Sigmoid colon (tissue), 4 donors: Measurements from ENCODE around the gene NRXN3.

Experiments used
- CTCF ChIP-seq, 4 experiments: fragments of 450-650 bp in 3 of 4; fragments of 200-600 bp in 1 of 4; IDR thresholded peaks; one replicate each; pipeline ENCODE4 v1.5.1; 2016 to 2019; ENCODE audit warnings: antibody characterized with exemption in 4 of 4, mild to moderate bottlenecking in 3 of 4, moderate library complexity in 2 of 4
- EP300 ChIP-seq, 4 donors: sonication (generic); formaldehyde crosslinking; IDR thresholded peaks; one replicate each; pipeline ENCODE4 v1.6.1; 2017; ENCODE audit warnings: antibody characterized with exemption in 4 of 4
- POLR2A ChIP-seq, 2 donors: fragments of 450-650 bp; IDR thresholded peaks; one replicate each; pipeline ENCODE4 v1.6.1; 2016; ENCODE audit warnings: antibody characterized with exemption in 2 of 2, mild to moderate bottlenecking in 2 of 2, moderate library complexity in 2 of 2
- POLR2AphosphoS5 ChIP-seq, 4 donors: sonication (generic); formaldehyde crosslinking; IDR thresholded peaks; one replicate each; pipeline ENCODE4 v1.6.1; 2017; ENCODE audit warnings: antibody characterized with exemption in 4 of 4

GRCh38 chr14:79567306-79567705, 1397.1 kb downstream of the NRXN3 start:
- TF ChIP-seq CTCF (IDR thresholded peaks at IDR 0.05) (no peak), POLR2AphosphoS5 (IDR thresholded peaks at IDR 0.05) (no peak), POLR2A (IDR thresholded peaks at IDR 0.05) (no peak), EP300 (IDR thresholded peaks at IDR 0.05) (no peak)
